Umbilical cord (tissue), 2 donors: ENCODE results near the gene DTX4. TPM values are rescaled to one million over a fixed set of nuclear protein-coding genes. Genes with fewer than 3 reads are reported as not detected.

Source experiments
- DNase-seq: peaks from one replicate; pipeline ENCODE4 v3.0.0-alpha.2; 2015; ENCODE audit warnings: low spot score
- total RNA-seq: library from RNA; depleted of rRNA; stranded (reverse); fragments of >200 nt; gene quantifications from one replicate; pipeline ENCODE4 v1.2.3, GENCODE V29; 2014; ENCODE audit warnings: low replicate concordance; ENCODE audit not compliant: insufficient read depth

The DTX4 gene
- total RNA-seq, 1 donor from 2014 or later = 5.5 TPM

GRCh38 chr11:59172345-59173079 is 580 bp downstream of the DTX4 start:
- DNase-seq = no peak

GRCh38 chr11:59173080-59173963 is 1.4 kb downstream of the DTX4 start:
- DNase-seq = peak; percentile 57

GRCh38 chr11:59173964-59174663 is 2.2 kb downstream of the DTX4 start:
- DNase-seq = peak; percentile 47

- no peak for DNase-seq
Observed at GRCh38 chr11:59174664-59175033, 2.7 kb downstream of the DTX4 start.

- no peak for DNase-seq
Observed at GRCh38 chr11:59175091-59175501, 3.2 kb downstream of the DTX4 start.

GRCh38 chr11:59176330-59176729 is 4.4 kb downstream of the DTX4 start:
- DNase-seq = no peak

GRCh38 chr11:59178402-59178801 is 6.5 kb downstream of the DTX4 start:
- no peak for DNase-seq

- DNase-seq = no peak
Observed at GRCh38 chr11:59179121-59179520, 7.2 kb downstream of the DTX4 start.

- DNase-seq = no peak
Observed at GRCh38 chr11:59180168-59180776, 8.3 kb downstream of the DTX4 start.

GRCh38 chr11:59180907-59181306 is 9.0 kb downstream of the DTX4 start:
- DNase-seq = no peak

- DNase-seq = no peak
Observed at GRCh38 chr11:59181746-59182456, 10.0 kb downstream of the DTX4 start.

- no peak for DNase-seq
Observed at GRCh38 chr11:59182457-59183151, 10.7 kb downstream of the DTX4 start.

GRCh38 chr11:59183771-59184170 is 11.8 kb downstream of the DTX4 start:
- DNase-seq = peak; percentile 50

- peak; percentile 49 for DNase-seq
Observed at GRCh38 chr11:59184691-59185339, 12.9 kb downstream of the DTX4 start.

- peak; percentile 85 for DNase-seq
Observed at GRCh38 chr11:59185386-59185945, 13.5 kb downstream of the DTX4 start.

- no peak for DNase-seq
Observed at GRCh38 chr11:59186130-59186594, 14.2 kb downstream of the DTX4 start.

GRCh38 chr11:59187035-59187434 is 15.1 kb downstream of the DTX4 start:
- DNase-seq = no peak

- no peak for DNase-seq
Observed at GRCh38 chr11:59187587-59187986, 15.7 kb downstream of the DTX4 start.

- DNase-seq = no peak
Observed at GRCh38 chr11:59188954-59189353, 17.0 kb downstream of the DTX4 start.

GRCh38 chr11:59189986-59190385 is 18.1 kb downstream of the DTX4 start:
- DNase-seq = no peak
